IPS DF 4.7 (cell line): Measurements from ENCODE around the gene ABCA12.

ENCODE experiments used
- DNase-seq: peaks from one replicate; pipeline ENCODE4 v3.0.0-alpha.2; 2013; ENCODE audit warnings: low spot score; ENCODE audit errors: extremely low read depth

ABCA12 gene

GRCh38 chr2:215120401-215120800 is 18.0 kb downstream of the ABCA12 start:
- no peak for DNase-seq

- no peak for DNase-seq
Measured at GRCh38 chr2:215119847-215120246, 18.6 kb downstream of the ABCA12 start.

GRCh38 chr2:215110918-215111317 is 27.5 kb downstream of the ABCA12 start:
- DNase-seq, result no peak

GRCh38 chr2:215107216-215108056 is 31.0 kb downstream of the ABCA12 start:
- DNase-seq, result no peak

- DNase-seq, result no peak
Measured at GRCh38 chr2:215105607-215106354, 32.6 kb downstream of the ABCA12 start.

GRCh38 chr2:215104226-215104625 is 34.2 kb downstream of the ABCA12 start:
- no peak for DNase-seq

GRCh38 chr2:215098875-215099274 is 39.6 kb downstream of the ABCA12 start:
- DNase-seq, result no peak

GRCh38 chr2:215084080-215084479 is 54.3 kb downstream of the ABCA12 start:
- DNase-seq, result no peak

GRCh38 chr2:215083146-215083545 is 55.3 kb downstream of the ABCA12 start:
- DNase-seq, result no peak

- no peak for DNase-seq
Measured at GRCh38 chr2:215082446-215082845, 56.0 kb downstream of the ABCA12 start.

GRCh38 chr2:215080545-215080944 is 57.9 kb downstream of the ABCA12 start:
- DNase-seq, result no peak

- DNase-seq, result no peak
Measured at GRCh38 chr2:215071676-215072075, 66.8 kb downstream of the ABCA12 start.

- DNase-seq, result no peak
Measured at GRCh38 chr2:215068399-215068798, 70.0 kb downstream of the ABCA12 start.

GRCh38 chr2:215066124-215066523 is 72.3 kb downstream of the ABCA12 start:
- DNase-seq, result no peak

GRCh38 chr2:215063526-215063925 is 74.9 kb downstream of the ABCA12 start:
- DNase-seq, result no peak

GRCh38 chr2:215060861-215061536 is 77.4 kb downstream of the ABCA12 start:
- DNase-seq, result no peak

- no peak for DNase-seq
Measured at GRCh38 chr2:215059724-215060123, 78.7 kb downstream of the ABCA12 start.

GRCh38 chr2:215055891-215056290 is 82.5 kb downstream of the ABCA12 start:
- no peak for DNase-seq

GRCh38 chr2:215052810-215053209 is 85.6 kb downstream of the ABCA12 start:
- DNase-seq, result no peak

GRCh38 chr2:215052404-215052803 is 86.0 kb downstream of the ABCA12 start:
- no peak for DNase-seq

GRCh38 chr2:215049341-215049740 is 89.1 kb downstream of the ABCA12 start:
- no peak for DNase-seq

GRCh38 chr2:215038421-215038820 is 100.0 kb downstream of the ABCA12 start:
- DNase-seq, result no peak
